Activated CD4-positive, alpha-beta T cell treated with anti-CD3 and anti-CD28 coated beads, Interleukin-2, Interleukin-6, amounts not matched to agents 100 ng/mL and 50 ng/mL, durations not matched to agents 16 hours and 8 hours (primary cell): ENCODE results near the gene ACTA2.

ENCODE experiments used
- DNase-seq: peaks from one replicate; pipeline ENCODE4 v3.0.0-alpha.2; 2020

ACTA2 gene

GRCh38 chr10:88980800-88981199 is 28.2 kb upstream of the ACTA2 start:
- DNase-seq: no peak

- DNase-seq: no peak
Measured at GRCh38 chr10:88980247-88980646, 27.7 kb upstream of the ACTA2 start.

- DNase-seq: no peak
Measured at GRCh38 chr10:88979603-88980002, 27.0 kb upstream of the ACTA2 start.

- DNase-seq: no peak
Measured at GRCh38 chr10:88979153-88979562, 26.6 kb upstream of the ACTA2 start.

GRCh38 chr10:88978463-88978862 is 25.9 kb upstream of the ACTA2 start:
- DNase-seq: no peak

- DNase-seq: no peak
Measured at GRCh38 chr10:88975377-88975720, 22.8 kb upstream of the ACTA2 start.

GRCh38 chr10:88974446-88975376 is 22.1 kb upstream of the ACTA2 start:
- DNase-seq: no peak

GRCh38 chr10:88974012-88974411 is 21.4 kb upstream of the ACTA2 start:
- no peak for DNase-seq

- no peak for DNase-seq
Measured at GRCh38 chr10:88971221-88972061, 18.9 kb upstream of the ACTA2 start.

- no peak for DNase-seq
Measured at GRCh38 chr10:88968391-88968790, 15.8 kb upstream of the ACTA2 start.

GRCh38 chr10:88966797-88967196 is 14.2 kb upstream of the ACTA2 start:
- DNase-seq: no peak

- DNase-seq: no peak
Measured at GRCh38 chr10:88964869-88965415, 12.4 kb upstream of the ACTA2 start.

- no peak for DNase-seq
Measured at GRCh38 chr10:88964360-88964759, 11.8 kb upstream of the ACTA2 start.

- DNase-seq: no peak
Measured at GRCh38 chr10:88963318-88963717, 10.7 kb upstream of the ACTA2 start.

GRCh38 chr10:88962336-88962735 is 9.8 kb upstream of the ACTA2 start:
- DNase-seq: no peak

GRCh38 chr10:88961266-88961665 is 8.7 kb upstream of the ACTA2 start:
- no peak for DNase-seq

- peak; percentile 48 for DNase-seq
Measured at GRCh38 chr10:88960802-88961201, 8.2 kb upstream of the ACTA2 start.

- DNase-seq: no peak
Measured at GRCh38 chr10:88958721-88959120, 6.1 kb upstream of the ACTA2 start.

- DNase-seq: no peak
Measured at GRCh38 chr10:88957381-88957780, 4.8 kb upstream of the ACTA2 start.

- DNase-seq: no peak
Measured at GRCh38 chr10:88954458-88955083, 2.0 kb upstream of the ACTA2 start.

- no peak for DNase-seq
Measured at GRCh38 chr10:88953662-88954061, 1.1 kb upstream of the ACTA2 start.

- DNase-seq: no peak
Measured at GRCh38 chr10:88949912-88950837, 2.4 kb downstream of the ACTA2 start.
